GM21529 (cell line): ENCODE results near the gene ESPNL.

Experiments
- ATAC-seq: cut with Tn5 transposase; IDR thresholded peaks from one replicate; pipeline ENCODE4 v1.9.1; 2021; ENCODE audit not compliant: unreplicated experiment

The ESPNL gene

GRCh38 chr2:238140040-238140439 lies 39.9 kb downstream of the ESPNL start:
- no peak for ATAC-seq

- no peak for ATAC-seq
Observed at GRCh38 chr2:238140721-238141540, 40.8 kb downstream of the ESPNL start.

- no peak for ATAC-seq
Observed at GRCh38 chr2:238141541-238142318, 41.6 kb downstream of the ESPNL start.

- ATAC-seq: no peak
Observed at GRCh38 chr2:238142382-238143205, 42.5 kb downstream of the ESPNL start.

DNA sequence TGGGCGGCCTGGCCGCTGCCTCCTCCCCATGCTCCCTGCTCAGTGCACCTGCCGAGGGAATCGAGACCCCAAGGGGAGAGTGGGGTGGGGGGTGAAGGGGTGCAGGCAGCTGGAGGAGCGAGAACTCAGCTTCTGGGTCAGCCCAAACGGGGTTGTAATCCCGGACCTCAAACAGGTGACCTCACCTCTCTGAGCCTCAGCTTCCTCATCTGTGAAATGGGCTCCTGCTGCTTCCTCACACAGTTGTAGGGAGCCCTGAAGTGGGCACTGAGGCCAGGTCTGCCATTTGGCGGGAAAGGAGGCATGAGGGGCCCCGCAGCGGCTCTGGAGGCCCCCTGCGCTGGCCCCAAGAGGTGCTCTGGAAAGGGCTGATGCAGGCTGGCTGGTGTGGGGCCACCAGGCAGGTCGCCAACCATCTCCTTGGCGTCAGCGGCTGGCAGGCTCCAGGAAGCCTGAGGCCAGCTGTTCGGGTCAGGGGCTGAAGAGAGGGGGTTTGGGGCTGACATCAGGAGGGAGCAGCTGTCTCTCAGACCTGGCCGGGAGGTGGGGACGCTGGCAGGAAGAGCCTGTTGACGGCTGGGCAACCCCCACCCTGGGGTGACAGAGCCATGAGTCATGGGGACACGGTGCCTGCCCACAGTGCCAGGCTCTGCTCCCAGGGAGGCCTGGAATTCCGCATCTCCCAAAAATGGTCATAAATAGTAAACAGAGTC lies 43.3 kb downstream of the ESPNL start:
- ATAC-seq: no peak

- ATAC-seq: no peak
Observed at GRCh38 chr2:238144262-238144661, 44.1 kb downstream of the ESPNL start.

DNA sequence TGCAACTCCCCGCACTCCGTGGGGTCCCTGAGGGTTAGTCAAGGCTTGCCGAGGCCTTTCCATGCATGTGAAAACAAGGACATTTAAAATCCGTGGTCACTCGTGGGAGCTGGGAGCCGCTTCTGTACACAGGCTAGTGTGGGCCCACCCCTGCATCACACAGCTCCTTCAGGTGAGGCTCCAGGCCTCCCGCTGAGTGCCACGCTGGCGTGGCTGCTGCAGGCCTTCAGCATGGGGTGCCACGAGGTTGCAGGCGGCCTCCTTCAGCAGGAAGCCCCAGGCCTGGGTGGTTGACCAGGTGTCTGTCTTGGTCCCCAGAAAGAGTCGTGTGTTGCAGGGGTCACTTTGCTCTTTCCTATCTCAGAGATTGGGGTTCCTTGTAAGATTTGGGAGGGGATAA lies 44.9 kb downstream of the ESPNL start:
- ATAC-seq: no peak

DNA sequence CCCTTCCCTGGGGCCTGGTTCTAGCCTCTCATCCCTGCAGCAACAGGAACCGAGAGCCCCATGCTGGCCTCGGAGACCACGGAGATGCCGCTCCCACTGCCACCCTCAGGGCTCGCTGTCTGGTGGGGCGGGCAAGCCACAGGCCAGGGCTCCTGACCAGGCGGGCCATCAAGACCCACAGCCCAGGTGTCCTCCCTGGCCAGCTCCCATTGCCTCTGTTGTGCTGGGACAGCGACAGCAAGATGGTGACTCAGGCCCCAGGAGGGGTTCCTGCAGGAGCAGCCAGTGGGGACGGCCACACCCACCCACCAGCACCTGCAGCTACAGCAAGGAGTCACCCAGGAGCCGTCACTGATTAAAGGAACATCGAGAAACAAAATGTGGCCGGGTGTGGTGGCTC lies 45.7 kb downstream of the ESPNL start:
- no peak for ATAC-seq

- ATAC-seq: no peak
Observed at GRCh38 chr2:238146884-238147544, 46.9 kb downstream of the ESPNL start.

- ATAC-seq: no peak
Observed at GRCh38 chr2:238148981-238149380, 48.8 kb downstream of the ESPNL start.

- ATAC-seq: no peak
Observed at GRCh38 chr2:238149841-238150572, 49.9 kb downstream of the ESPNL start.

DNA sequence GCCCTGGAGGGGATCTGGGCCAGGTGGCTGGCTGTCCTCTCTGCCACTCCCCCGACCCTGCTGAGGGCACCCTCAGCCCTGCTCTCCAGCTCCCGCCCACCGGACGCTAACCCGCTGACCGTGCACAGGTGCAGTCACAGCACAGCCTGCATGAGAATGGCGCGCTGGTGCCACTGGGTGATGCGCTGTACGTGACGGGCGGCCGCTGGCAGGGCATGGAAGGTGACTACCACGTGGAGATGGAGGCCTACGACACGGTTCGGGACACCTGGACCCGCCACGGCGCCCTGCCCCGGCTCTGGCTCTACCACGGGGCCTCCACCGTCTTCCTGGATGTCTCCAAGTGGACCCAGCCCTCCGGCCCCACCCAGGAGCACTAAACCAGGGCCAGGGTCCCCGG lies 50.5 kb downstream of the ESPNL start:
- no peak for ATAC-seq

DNA sequence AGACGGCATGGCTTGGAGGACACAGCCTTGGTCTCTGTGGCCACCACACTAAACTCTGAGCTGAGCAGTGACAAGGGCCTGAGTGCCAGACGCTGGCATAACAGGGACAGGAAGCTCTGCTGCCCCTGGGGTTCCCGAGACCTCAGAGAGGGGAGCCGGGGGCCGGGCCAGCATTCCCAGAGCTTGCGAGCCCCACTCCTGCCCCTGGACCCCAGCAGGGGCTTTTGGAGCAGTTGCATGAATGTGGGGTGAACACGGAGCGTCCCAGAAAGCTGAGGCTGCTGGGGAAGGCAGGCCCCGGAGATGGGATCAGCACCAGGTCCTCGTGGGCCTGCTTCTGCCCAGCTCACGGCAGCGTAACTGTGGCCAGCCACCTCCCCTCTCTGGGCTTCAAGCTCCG lies 51.1 kb downstream of the ESPNL start:
- ATAC-seq: no peak

GRCh38 chr2:238151628-238152235 lies 51.6 kb downstream of the ESPNL start:
- no peak for ATAC-seq

- ATAC-seq: no peak
Observed at GRCh38 chr2:238152771-238153688, 52.9 kb downstream of the ESPNL start.

DNA sequence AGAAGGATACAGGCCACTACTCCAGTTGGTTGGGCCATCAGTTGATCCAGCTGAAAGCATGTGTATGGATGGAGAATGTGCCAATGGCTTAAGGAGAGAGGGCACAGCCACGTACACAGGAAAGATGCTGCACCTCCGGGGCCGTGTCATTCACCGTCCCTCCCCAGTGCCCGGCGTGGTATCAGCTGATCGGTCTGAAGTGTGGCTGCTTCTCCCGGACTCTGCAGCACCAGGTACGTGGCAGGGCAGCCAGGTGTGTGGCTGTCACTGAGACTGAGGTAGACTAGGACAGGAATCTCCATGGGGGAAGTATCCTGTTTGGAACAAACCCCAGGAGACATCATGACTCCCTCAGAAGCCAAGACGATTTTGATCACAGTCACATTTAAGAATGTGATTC lies 54.4 kb downstream of the ESPNL start:
- no peak for ATAC-seq

DNA sequence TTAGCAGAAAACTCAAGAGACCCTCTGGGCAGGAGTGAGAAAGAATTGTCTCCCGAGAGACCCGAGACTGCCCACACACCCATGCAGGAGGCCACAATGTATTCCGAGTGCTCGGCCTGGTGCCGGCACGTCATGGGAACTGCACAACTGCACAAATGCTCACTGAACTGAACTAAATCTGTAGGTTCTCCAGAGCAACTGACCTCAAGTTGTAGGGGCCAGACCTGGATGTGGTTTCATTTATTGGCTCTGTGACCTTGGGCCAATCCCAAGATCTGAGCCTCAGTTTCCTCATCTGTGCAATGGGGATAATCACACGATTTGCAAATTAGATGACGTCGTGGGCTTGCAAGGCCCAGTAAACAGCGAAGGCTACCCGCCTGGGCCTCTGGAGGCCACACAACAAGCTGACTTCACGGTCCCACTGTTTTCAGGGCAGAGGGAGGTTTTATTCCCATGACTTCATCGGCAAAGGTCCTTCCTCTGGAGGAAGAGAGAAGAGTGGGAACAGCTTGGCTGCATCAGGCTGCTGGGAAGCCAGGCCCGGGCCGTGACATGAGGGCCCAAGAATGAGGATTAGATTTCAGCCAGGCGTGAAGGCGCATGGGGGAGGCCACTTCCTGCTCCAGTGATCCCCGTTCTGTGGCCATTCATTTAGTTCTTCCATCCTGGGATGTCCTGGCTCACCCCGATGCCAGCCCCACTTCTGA lies 55.1 kb downstream of the ESPNL start:
- ATAC-seq: no peak
